Stimulated activated memory B cell treated with anti-CD40 and anti-IgM and Interleukin-4, amounts not matched to agents 10 μg/mL and 1 μg/mL and 100 μg/mL, for 72 hours (primary cell): Measurements from ENCODE around the gene INMT.

Experiments used
- ATAC-seq: fragments of 150-1000 bp; cut with Tn5 transposase; 2 replicates; pipeline ENCODE4 v1.10.0; 2021
- H3K27ac Mint-ChIP-seq: one replicate; pipeline ENCODE4 v1.8.0; 2022; ENCODE audit warnings: mild to moderate bottlenecking, mixed read lengths
- H3K27me3 Mint-ChIP-seq: one replicate; pipeline ENCODE4 v1.8.0; 2022; ENCODE audit warnings: mixed read lengths
- H3K36me3 Mint-ChIP-seq: one replicate; pipeline ENCODE4 v1.8.0; 2022; ENCODE audit warnings: mixed read lengths
- H3K4me1 Mint-ChIP-seq: one replicate; pipeline ENCODE4 v1.8.0; 2022; ENCODE audit warnings: mixed read lengths
- H3K4me3 Mint-ChIP-seq: one replicate; pipeline ENCODE4 v1.8.0; 2022; ENCODE audit warnings: mild to moderate bottlenecking, moderate library complexity, mixed read lengths
- H3K9me3 Mint-ChIP-seq: one replicate; pipeline ENCODE4 v1.8.0; 2022; ENCODE audit warnings: mixed read lengths

INMT gene

DNA sequence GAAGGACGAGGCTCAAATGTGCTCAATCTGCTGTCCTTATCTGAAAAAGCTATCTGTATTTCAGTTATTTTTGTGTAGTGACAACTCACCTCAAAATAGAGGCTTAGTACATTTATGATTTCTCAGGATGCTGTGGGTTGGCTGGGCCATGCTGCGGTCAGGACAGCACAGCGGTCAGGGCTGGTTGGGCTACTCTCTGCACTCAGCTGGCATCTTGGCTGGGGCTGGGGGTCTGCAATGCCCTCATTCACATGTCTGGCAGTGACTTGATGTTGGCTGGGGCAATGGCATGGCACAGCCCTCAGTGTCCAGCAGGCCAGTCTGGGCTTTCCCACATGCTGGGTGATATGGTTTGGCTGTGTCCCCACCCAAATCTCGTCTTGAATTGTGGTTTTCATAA is 15.6 kb upstream of the INMT start:
- peaks cover 8% of the 10 kb centered on the region for H3K4me1 Mint-ChIP-seq

DNA sequence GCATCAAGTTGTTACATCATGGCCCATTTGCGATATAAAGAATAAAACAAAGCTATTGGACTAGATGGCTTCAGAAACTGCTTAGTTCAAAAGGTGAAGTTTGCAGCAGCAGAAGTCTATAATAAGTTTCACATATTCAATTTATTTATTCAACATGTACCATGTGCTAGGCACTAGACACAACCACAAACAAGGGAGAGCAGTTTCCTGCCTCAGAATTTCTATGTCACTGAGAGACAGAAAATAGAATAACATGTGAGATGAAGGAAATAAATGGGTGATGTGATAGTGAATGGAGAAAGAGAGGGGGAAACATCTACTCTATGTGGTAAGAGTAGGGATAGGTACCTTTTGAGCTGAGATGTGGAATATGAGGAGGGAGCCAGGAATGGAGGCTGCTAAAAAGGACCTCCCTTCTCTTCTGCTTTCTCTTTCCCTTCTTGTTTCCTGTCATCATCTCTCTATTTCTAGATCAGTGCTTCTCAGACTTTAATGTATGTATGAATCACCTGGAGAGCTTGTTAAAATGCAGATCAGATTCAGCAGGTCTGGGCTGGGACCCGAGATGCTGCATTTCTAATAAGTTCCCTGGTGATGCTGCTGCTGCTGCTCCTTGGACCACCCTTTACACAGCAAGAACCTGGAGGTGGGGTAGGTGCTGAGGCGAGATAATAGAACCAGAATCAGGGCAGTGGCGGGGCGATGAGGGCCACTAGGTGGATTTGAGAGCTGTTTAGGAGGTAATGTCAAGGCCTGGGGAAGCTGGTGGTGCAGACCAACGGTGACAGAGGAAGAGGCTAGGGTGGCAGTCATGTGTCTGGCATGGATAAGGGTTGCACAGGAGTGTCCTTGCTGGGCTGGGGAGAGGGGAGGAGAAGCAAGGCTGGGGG is 13.7 kb upstream of the INMT start:
- no peaks in the 10 kb centered on the region for H3K9me3 Mint-ChIP-seq
- H3K4me3 Mint-ChIP-seq: no peak overlapping the region
- H3K27me3 Mint-ChIP-seq: peaks cover 19% of the 10 kb centered on the region
- no peak for ATAC-seq
- H3K4me1 Mint-ChIP-seq: peaks cover 8% of the 10 kb centered on the region
- no peaks in the 10 kb centered on the region for H3K36me3 Mint-ChIP-seq
- H3K27ac Mint-ChIP-seq: no peak overlapping the region

More for the DNA sequence above, 15.6 kb upstream of the INMT start:
- peaks cover 26% of the 10 kb centered on the region for H3K27me3 Mint-ChIP-seq
- no peak for ATAC-seq
- H3K4me3 Mint-ChIP-seq: no peak overlapping the region
- H3K9me3 Mint-ChIP-seq: no peaks in the 10 kb centered on the region
- H3K27ac Mint-ChIP-seq: no peak overlapping the region
- no peaks in the 10 kb centered on the region for H3K36me3 Mint-ChIP-seq

DNA sequence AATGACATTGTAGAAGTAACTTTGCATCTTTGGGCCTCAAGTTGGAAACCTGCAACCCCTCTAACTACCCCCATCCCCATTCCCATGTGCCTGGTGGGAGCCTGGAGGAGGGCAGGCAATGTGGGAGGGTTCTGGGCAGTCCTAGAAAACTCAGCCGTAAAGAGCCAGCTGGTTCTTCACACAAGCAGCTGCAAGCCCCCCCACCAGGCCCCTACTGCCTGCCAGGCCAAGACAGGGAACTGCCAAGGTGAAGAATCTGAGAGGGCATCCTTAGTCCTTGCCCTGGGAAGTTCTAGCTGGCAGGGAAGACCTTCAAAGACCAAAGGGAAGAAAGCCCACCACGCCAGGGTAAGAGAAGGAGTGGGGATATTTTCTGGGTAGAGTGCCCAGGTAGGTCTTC is 12.2 kb upstream of the INMT start:
- H3K9me3 Mint-ChIP-seq: no peaks in the 10 kb centered on the region
- H3K27me3 Mint-ChIP-seq: peaks cover 19% of the 10 kb centered on the region
- H3K4me1 Mint-ChIP-seq: peaks cover 8% of the 10 kb centered on the region
- H3K27ac Mint-ChIP-seq: no peak overlapping the region
- H3K36me3 Mint-ChIP-seq: no peaks in the 10 kb centered on the region
- H3K4me3 Mint-ChIP-seq: no peak overlapping the region
- no peak for ATAC-seq

DNA sequence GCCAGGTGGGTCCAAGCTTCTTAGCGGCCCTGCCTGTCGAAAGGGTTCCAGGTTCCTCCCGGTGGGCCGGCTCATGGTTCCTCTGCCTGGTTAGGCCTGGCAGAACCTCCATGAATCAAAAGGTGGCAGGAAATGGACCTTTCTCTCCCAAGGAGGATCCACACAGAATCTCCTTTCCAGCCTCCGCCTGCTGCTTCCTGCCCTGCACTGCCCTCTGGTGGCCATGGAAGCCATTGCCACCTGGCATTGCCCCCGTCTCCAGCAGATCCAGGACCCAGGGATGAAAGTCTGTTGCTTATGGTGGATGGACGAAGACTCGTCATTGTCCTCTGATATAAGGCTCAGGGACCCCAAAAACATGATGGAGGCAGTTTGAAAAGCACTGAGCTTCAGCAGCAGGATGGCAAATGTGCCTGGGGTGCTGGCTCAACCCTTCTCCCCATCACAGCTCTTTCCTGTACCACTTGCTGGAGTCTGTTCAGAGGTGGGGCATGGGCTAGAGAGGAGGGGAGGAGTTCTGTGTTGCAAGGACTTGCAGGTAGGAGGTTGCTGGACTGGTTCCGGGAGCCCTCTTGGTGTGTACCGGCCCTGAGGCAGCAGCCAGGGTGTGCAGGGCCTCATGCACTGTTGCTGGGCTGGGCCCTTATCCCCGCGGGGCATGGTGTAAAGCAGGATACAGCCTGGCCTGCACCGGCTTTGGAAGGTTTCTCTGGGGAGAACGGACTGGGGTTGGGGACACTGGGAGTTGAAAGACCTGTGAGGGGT is 11.3 kb upstream of the INMT start:
- H3K27me3 Mint-ChIP-seq: peaks cover 24% of the 10 kb centered on the region
- no peaks in the 10 kb centered on the region for H3K9me3 Mint-ChIP-seq
- ATAC-seq: peak; percentile 56
- H3K4me3 Mint-ChIP-seq: no peak overlapping the region
- H3K4me1 Mint-ChIP-seq: peaks cover 8% of the 10 kb centered on the region
- no peaks in the 10 kb centered on the region for H3K36me3 Mint-ChIP-seq
- H3K27ac Mint-ChIP-seq: no peak overlapping the region

DNA sequence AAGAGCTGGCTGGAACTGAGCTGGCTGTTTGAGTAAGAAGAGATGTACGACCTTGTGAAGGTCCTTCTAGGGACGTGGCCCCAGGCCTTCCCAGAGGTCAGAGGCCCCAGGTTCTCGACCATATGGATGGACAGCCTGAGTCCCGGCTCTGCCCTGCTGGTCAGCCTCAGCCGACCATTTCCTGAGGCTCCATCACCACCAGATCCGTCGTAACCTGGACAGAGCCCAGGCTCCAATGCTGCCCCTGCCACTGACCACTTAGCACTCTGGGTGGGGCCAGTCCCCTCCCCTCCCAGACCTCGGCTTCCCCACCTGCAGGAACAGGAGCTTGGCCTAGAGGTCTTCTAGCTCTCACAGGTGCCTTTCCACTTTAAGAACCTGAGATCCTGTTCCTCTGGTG is 10.6 kb upstream of the INMT start:
- Mint-ChIP-seq H3K4me1 (peaks cover 8% of the 10 kb centered on the region), H3K36me3 (no peaks in the 10 kb centered on the region), H3K27me3 (peaks cover 26% of the 10 kb centered on the region), H3K9me3 (no peaks in the 10 kb centered on the region), H3K27ac (no peak overlapping the region), H3K4me3 (no peak overlapping the region)
- ATAC-seq: no peak

- peaks cover under 1% of the 10 kb centered on the region for H3K4me1 Mint-ChIP-seq
- H3K36me3 Mint-ChIP-seq: no peaks in the 10 kb centered on the region
- no peak overlapping the region for H3K4me3 Mint-ChIP-seq
- no peak overlapping the region for H3K27ac Mint-ChIP-seq
- ATAC-seq: no peak
- H3K9me3 Mint-ChIP-seq: no peaks in the 10 kb centered on the region
- H3K27me3 Mint-ChIP-seq: peaks cover 26% of the 10 kb centered on the region
Observed at GRCh38 chr7:30743371-30744074, 8.4 kb upstream of the INMT start.

- Mint-ChIP-seq H3K36me3 (no peaks in the 10 kb centered on the region), H3K4me1 (no peaks in the 10 kb centered on the region), H3K4me3 (no peak overlapping the region), H3K27me3 (peaks cover 26% of the 10 kb centered on the region), H3K9me3 (no peaks in the 10 kb centered on the region), H3K27ac (no peak overlapping the region)
- no peak for ATAC-seq
Observed at GRCh38 chr7:30744075-30744417, 7.9 kb upstream of the INMT start.

DNA sequence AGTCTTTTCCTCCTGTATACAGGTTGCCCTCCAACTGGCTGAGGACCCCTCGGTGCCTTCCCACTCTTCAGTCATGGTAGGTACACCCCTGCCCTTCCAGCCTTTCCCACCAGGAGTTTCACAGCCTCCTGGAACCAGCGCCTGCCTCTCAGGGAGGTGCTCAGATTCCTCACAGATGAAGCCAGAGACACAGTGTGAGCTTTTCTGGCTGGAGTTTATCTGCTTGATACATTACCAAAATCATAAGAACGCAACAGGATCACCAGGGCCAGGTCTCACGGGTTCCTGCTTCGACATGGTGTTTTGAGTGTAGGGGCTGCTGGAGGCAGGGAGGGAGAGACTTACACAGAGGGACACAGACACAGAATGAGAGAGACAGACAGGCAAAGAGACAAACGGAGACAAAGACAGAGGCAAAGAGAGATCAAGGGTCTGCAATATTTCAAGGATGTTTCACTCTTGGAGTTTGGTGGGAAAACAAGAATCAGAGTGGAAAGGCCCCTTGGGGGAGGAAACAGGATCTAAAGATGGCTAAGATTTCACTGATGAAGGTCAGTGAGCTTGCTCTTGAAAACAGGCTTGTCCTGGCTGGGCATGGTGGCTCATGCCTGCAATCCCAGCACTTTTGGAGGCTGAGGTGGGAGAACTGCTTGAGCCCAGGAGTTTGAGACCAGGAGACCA is 6.5 kb upstream of the INMT start:
- H3K4me1 Mint-ChIP-seq: no peaks in the 10 kb centered on the region
- H3K4me3 Mint-ChIP-seq: no peak overlapping the region
- no peaks in the 10 kb centered on the region for H3K9me3 Mint-ChIP-seq
- peaks cover 26% of the 10 kb centered on the region for H3K27me3 Mint-ChIP-seq
- no peak overlapping the region for H3K27ac Mint-ChIP-seq
- H3K36me3 Mint-ChIP-seq: no peaks in the 10 kb centered on the region
- no peak for ATAC-seq

GRCh38 chr7:30750010-30750409 is 1.9 kb upstream of the INMT start:
- Mint-ChIP-seq H3K27ac (no peak overlapping the region), H3K4me1 (no peaks in the 10 kb centered on the region), H3K27me3 (peaks cover 7% of the 10 kb centered on the region), H3K4me3 (no peak overlapping the region), H3K9me3 (peaks cover 5% of the 10 kb centered on the region), H3K36me3 (no peaks in the 10 kb centered on the region)
- ATAC-seq: no peak

GRCh38 chr7:30750683-30751650 is 968 bp upstream of the INMT start:
- no peak for ATAC-seq
- peaks cover 5% of the 10 kb centered on the region for H3K9me3 Mint-ChIP-seq
- H3K27me3 Mint-ChIP-seq: no peaks in the 10 kb centered on the region
- no peaks in the 10 kb centered on the region for H3K36me3 Mint-ChIP-seq
- H3K4me1 Mint-ChIP-seq: no peaks in the 10 kb centered on the region
- H3K27ac Mint-ChIP-seq: no peak overlapping the region
- no peak overlapping the region for H3K4me3 Mint-ChIP-seq

GRCh38 chr7:30752484-30752883 is 549 bp downstream of the INMT start:
- ATAC-seq: no peak

GRCh38 chr7:30752979-30753378 is 1.0 kb downstream of the INMT start:
- Mint-ChIP-seq H3K9me3 (peaks cover 5% of the 10 kb centered on the region), H3K27me3 (no peaks in the 10 kb centered on the region), H3K36me3 (no peaks in the 10 kb centered on the region), H3K4me1 (no peaks in the 10 kb centered on the region), H3K4me3 (no peak overlapping the region), H3K27ac (no peak overlapping the region)
- no peak for ATAC-seq

More at GRCh38 chr7:30752484-30752883, 549 bp downstream of the INMT start:
- Mint-ChIP-seq H3K27me3 (no peaks in the 10 kb centered on the region), H3K4me1 (no peaks in the 10 kb centered on the region), H3K9me3 (peaks cover 5% of the 10 kb centered on the region), H3K27ac (no peak overlapping the region), H3K4me3 (no peak overlapping the region), H3K36me3 (no peaks in the 10 kb centered on the region)

DNA sequence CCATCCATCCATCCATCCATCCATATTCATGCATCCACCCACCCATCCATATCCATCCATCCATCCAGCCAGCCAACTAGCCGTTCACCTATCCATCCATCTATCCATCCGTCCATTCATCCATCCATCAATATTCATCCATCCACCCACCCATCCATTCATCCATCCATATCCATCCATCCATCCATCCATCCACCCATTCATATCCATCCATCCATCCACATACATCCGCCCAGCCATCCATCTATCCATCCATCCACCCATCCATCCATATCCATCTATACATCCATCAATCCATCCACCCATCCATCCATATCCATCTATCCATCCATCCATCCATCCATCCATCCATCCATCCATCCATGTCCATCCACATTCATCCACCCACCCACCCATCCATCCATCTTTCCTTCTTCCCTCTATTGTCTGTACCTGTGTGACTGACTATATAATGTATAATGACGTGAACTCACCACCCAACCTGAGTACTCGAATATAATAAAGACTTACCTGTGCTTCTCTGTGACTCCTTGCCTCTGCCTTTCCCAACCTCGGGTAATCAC is 2.5 kb downstream of the INMT start:
- Mint-ChIP-seq H3K4me3 (no peak overlapping the region), H3K9me3 (peaks cover 5% of the 10 kb centered on the region), H3K4me1 (no peaks in the 10 kb centered on the region), H3K36me3 (no peaks in the 10 kb centered on the region), H3K27me3 (peaks cover 10% of the 10 kb centered on the region), H3K27ac (no peak overlapping the region)
- no peak for ATAC-seq
